Retinal pigment epithelial cell (primary cell): Measurements from ENCODE around the gene SIL1.

Source experiments
- DNase-seq: peaks from one replicate; pipeline ENCODE4 v3.0.0-alpha.2; 2010; ENCODE audit warnings: low read depth
- H3K4me3 ChIP-seq: 2 replicates; pipeline ENCODE4 v1.5.1; 2011; ENCODE audit warnings: mild to moderate bottlenecking, low read length, control low read depth, moderate library complexity
- CTCF ChIP-seq: conservative IDR thresholded peaks from 2 replicates; pipeline ENCODE4 v1.5.1; 2011; ENCODE audit warnings: low read depth, low read length, control low read depth, inconsistent platforms

Gene SIL1

DNA sequence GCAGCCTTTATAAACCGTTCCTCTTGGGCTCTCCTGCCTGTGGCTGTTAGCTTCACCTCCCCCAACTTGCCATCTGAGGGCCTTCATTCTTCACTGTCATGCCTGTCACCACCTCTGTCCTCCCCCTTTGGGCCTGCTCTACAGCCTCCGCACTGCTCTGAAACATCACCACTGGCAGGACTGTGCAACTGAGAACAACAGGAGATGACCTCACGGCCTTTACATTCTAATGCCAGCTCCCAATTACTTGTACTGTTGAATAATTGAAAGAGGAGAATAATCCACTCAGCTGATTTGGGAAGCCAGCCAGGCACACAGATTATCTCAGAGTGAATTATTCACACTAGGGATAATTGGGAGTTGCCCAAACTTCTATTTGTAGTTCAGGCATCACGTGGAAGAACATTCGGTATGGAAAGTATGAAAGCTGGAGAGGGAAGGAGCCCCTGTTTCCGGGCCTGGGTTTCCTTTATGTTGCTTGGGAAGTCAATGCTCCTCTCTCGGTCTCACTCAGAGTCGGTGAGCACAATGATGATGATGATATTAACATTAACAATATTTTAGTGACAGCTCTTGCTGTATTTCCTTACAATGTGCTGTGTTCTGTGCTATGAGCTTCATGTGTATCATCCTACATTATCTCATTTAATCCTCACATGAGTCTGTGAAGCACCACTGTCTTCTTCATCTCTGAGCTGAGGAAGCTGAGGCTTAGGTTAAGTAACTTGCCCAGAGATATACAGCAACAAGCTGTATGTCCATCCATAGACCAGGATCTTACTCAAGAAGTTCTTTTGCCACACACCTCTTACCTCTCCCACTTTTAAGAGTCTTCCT lies 223.7 kb downstream of the SIL1 start:
- no peak overlapping the region for H3K4me3 ChIP-seq
- peak; percentile 97 for DNase-seq
- no peak for TF ChIP-seq CTCF

DNA sequence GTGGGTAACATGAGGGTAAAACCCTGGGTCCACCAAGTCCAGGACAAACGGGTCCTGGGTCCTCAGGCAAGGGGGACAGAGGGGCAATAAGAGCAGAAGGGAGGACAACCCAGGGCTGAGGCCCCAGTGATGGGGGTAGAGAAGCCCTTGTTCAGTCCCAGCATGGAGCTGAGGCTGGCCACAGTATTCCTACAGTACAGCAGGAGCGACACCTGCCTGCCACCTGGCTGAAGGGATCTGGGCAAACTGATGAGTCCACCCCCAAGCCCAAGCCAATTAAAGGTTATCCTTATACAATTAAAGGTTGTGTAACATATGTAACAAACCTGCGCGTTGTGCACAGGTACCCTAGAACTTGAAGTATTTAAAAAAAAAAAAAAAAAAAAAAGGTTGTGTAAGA lies 225.3 kb downstream of the SIL1 start:
- peak; percentile 20 for TF ChIP-seq CTCF
- no peak overlapping the region for H3K4me3 ChIP-seq
- DNase-seq = no peak

DNA sequence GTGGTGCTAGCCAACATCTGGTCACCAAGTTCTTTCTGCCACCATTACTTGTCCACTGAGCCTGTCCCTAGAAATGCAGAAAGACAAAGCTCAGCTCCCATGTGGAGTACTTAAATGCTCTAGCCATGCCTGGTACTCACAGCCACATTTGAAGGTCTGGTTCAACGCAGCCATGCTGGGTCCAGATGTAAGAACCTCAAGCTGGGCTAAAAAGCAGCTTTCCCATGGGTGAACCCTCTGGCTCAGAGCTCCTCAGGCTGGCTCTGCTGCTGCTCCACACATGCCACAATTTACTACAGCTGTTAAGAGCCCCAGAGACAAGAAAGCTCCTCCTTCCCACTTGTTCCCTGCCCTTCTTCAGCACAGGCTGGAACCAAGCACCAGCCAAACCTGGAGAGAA lies 225.9 kb downstream of the SIL1 start:
- no peak for TF ChIP-seq CTCF
- no peak for DNase-seq
- no peak overlapping the region for H3K4me3 ChIP-seq

DNA sequence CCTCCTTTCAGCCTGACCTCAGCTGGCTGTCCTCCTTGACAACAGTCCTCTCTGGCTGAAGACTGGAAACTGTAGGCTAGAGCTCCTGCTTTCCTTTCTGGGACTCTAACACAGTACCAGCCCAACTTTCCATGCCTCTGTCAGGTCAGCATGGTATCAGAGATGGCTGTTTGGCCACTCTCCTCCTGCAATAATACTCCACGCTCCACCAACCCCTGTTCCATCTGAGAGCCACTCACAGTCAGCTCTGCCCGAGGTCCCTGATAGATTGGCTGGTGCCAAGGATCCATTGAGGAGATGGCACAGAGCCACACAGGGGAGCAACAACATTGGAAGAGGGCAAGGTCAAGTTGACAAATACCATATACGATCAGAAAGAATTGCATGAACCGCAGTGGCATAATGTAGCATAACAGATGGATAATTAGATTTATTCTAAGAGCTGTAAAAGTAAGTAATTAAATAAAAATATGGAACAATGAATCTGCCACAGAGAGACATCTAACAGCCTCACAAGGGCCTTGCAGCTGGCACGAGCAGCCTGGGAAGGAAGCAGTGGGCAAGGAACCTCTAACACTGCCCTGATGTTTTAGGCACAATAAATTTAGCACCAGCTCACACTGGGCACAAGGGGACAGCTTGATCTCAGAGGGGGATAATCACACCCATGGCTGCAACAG lies 228.7 kb downstream of the SIL1 start:
- no peak for TF ChIP-seq CTCF
- DNase-seq = no peak
- no peak overlapping the region for H3K4me3 ChIP-seq

GRCh38 chr5:138968601-138969000 lies 229.6 kb downstream of the SIL1 start:
- DNase-seq = no peak
- H3K4me3 ChIP-seq = no peak overlapping the region
- TF ChIP-seq CTCF = no peak

DNA sequence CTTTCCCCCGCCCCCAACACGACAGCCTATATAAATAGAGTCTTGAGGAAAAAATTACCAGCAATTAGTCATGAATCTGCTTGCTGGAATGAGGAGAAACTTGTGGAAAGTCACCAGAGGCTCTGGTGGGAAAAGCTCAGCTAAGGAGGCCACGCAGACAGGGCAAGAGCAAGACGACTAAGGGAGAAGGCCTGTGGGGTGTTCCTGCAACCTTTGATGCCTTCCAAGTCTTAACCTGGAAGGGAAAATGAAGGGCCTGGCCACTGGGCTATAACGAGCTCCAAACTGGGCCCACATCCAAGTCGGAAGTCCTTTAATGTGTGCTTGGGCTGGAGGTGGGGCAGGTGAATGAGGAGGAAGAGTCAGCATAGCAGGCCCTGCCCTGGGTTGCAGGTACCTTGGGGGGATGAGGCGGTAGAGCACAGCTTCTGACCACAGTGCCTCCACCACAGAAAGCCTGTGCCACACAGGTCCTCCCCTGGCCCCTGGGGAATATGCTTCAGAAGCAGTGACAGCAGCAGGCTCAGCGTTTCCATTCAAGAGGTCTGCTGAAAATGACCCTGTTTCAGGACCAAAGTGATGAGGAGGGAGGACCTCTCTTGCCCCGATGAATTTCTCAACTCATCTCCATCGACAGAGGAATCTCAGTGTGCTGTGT lies 230.2 kb downstream of the SIL1 start:
- no peak overlapping the region for H3K4me3 ChIP-seq
- TF ChIP-seq CTCF = no peak

More for the DNA sequence above, 230.2 kb downstream of the SIL1 start:
- DNase-seq = no peak
